ENCODE measurements around the gene CRACR2B.

CRACR2B gene

DNA sequence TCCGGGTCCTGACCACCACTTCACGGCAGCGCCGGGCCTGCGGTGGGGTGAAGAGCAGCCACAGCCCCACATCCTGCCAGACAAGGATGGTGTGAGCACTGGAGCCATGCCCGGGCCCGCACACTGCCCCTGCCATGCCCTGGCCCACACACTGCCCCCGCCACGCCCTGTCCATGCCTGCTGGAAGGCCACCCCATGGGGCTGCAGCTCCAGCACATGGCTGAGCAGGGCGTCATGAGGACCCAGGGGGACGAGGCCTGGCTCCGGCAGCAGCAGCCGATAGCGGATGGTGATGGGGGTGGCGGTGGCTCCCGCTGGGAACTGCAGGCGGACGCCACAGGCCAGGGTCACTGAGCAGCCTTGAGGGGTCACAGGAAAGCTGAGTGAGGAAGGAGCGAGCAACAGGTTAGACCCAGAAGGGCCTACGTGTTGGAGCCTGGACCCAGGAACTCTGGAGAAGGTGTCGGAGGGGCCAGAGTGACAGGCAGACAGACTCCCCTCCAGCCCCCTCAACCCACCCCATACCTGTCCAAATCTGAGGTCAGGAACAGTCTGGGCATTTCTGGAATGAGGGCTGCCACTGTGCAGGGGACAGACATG lies 25.6 kb upstream of the CRACR2B start:
- TF ChIP-seq, protein P1, sequence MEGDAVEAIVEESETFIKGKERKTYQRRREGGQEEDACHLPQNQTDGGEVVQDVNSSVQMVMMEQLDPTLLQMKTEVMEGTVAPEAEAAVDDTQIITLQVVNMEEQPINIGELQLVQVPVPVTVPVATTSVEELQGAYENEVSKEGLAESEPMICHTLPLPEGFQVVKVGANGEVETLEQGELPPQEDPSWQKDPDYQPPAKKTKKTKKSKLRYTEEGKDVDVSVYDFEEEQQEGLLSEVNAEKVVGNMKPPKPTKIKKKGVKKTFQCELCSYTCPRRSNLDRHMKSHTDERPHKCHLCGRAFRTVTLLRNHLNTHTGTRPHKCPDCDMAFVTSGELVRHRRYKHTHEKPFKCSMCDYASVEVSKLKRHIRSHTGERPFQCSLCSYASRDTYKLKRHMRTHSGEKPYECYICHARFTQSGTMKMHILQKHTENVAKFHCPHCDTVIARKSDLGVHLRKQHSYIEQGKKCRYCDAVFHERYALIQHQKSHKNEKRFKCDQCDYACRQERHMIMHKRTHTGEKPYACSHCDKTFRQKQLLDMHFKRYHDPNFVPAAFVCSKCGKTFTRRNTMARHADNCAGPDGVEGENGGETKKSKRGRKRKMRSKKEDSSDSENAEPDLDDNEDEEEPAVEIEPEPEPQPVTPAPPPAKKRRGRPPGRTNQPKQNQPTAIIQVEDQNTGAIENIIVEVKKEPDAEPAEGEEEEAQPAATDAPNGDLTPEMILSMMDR (IDR thresholded peaks at IDR 0.05): no peak

DNA sequence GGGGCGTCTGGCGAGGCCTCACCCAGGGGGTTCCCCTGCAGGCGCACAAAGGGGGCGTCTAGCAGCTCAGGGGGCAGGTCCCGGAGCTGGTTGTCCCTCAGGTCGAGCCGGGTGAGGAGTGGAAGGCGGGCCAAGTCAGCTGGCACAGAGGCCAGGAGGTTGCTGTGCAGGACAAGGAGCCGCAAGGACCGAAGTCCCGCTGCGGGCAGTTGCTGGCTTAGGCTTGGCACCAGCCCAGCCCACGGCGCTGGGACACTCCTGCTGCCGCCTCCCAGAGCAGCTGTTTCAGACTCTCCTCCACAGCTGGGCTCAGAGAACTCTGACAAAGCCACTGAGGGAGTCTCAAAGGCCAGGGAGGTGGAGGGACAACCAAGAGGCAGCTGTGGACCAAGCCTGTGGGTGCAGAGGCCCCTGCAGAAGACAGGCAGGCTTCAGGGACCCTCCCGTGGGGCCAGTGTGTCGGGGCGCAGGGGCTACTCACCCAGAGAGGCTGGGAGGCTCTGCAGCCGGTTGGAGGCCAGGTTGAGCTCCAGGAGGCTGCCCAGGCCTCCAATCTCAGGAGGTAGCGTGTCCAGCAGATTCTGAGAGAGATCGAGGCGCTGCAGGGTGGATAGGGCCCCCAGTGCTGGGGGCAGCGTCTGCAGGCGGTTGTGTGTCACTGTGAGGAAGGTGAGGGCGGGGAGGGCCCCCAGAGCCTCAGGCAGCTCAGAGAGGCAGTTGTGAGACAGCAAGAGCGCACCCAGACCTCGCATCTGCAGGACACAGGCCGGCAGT lies 24.8 kb upstream of the CRACR2B start:
- TF ChIP-seq, protein P1 (IDR thresholded peaks at IDR 0.05): no peak

DNA sequence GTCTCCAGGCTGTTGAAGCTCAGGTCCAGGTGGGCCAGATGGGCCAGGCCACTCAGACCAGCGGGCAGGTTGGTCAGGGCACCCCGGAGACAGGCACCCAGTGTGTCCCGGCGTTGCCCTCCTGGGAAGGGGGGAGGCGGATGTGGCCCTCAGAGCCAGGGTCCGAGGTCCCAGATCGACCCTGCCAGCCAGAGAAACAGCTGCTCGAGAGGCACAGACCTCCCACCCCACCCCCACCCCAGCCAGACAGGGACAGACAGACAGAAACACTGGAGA lies 24.3 kb upstream of the CRACR2B start:
- TF ChIP-seq, protein P1 (IDR thresholded peaks at IDR 0.05): no peak

DNA sequence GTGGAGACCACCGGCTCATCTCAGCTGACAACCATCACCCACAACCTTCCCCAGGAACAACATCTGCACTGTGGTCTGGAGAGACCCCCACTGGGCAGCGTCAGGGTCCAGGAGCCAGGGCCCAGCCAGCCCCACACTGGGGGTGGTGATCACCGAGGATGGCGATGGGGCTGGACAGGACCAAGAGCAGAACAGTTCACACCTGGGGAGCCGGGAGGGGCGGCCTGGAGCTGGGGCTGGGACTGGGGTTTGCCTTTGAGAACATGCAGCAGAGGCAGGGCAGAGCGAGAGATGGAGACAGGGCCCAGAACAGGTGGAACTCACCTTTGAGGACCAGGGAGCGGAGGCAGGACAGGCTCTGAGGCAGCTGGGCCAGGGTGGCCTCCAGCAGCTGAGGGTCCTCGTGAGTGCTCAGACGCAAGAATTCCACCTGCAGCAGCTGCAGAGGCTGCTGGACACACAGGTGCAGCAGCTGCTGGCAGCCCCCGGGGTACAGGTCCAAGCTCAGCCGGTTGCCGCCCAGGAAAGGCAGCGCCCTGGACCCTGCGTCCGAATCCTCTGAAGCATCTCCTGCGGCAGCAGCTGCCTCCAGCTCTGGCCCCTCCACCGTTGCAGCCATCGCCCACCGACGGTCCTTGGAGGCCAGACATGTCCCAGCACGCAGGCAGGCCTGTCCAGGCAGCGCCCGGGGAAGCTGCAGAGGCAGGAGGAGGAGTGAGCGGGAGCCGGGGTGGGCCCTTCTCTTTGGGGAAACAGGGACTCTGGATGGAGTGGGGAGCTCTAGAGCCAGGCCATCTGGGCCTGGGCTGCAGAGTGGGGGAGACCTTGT lies 23.7 kb upstream of the CRACR2B start:
- TF ChIP-seq, protein P1 (IDR thresholded peaks at IDR 0.05): no peak

DNA sequence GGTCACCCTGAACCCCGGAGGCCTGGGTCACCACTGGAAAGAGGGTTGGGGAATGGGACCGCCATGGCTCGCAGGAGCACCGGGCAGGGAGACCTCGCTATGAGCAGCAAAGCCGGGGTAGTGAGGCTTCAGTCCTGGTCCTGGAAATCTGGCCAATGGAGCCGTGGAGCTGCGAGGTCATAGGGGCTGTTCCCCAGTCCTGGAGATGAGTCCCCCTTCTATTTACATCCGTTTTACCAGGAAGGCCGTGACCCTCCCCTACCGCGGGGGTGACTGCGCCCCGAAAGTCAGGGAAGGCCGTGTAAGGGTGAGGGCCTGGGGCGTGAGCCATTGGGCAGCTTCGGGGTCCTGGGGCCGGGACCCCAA lies 23.1 kb upstream of the CRACR2B start:
- TF ChIP-seq, protein P1 (IDR thresholded peaks at IDR 0.05): no peak

DNA sequence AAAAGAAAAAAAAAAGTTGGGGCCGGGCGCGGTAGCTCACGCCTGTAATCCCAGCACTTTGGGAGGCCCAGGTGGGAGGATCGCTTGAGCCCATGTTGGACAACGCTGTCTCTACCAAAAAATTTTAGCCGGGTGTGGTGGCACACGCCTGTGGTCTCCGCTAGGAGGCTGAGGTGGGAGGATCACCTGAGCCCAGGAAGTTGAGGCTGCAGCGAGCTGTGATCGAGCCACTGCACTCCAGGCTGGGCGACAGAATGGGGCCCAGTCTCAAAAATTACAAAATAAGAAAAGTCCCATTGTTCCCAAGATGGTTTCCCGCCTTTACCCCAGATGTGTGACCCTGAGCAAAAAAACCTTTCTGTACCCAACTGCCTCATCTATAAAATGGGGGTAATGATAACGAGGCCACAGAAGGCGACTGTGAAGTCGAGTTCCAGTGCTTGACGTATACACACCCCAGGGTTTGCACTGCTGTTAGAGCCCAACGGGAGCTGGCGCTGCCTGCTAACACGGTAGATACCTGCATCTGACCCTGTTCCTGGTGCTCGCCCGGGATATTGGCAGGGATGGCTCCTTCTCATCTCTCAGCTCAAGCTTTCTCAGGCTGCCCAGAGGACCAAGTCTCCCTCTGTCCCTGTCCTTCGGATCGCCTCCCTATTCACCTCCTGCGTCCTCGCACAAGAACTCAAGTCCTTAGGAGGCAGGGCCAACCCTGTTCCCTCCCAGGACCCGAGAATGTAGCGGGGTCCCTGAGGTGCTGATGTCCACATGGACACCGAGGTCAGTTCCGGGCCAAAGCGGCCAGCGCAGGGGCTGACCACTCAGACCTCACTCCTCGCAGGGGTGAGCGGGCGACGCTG lies 19.1 kb upstream of the CRACR2B start:
- TF ChIP-seq, protein P1 (IDR thresholded peaks at IDR 0.05): no peak
